HepG2 (cell line): Measurements from ENCODE around the gene SGCE. TPM values are rescaled to one million over a fixed set of nuclear protein-coding genes. Genes with fewer than 3 reads are reported as not detected.
A peak's percentile ranks its signal among the peaks of the same experiment; 100 is the strongest.

Experiments used
- HNRNPL ChIP-seq: fragments of 200-400 bp; formaldehyde crosslinking; IDR thresholded peaks from 2 replicates; pipeline ENCODE4 v1.6.1; 2017; ENCODE audit warnings: mild to moderate bottlenecking, low read depth, low read length
- JUN ChIP-seq: sonication (generic); formaldehyde crosslinking; IDR thresholded peaks from 2 replicates; pipeline ENCODE4 v1.4.0; 2020; ENCODE audit warnings: mild to moderate bottlenecking, missing genetic modification reagents
- KLF11 ChIP-seq: IDR thresholded peaks from 2 replicates; pipeline ENCODE4 v1.6.1; 2016; ENCODE audit warnings: missing compliant biosample characterization
- KLF12 ChIP-seq: sonication (generic); formaldehyde crosslinking; IDR thresholded peaks from 2 replicates; pipeline ENCODE4 v1.4.0; 2020; ENCODE audit warnings: missing genetic modification reagents, borderline replicate concordance
- PAX8 ChIP-seq: sonication (generic); formaldehyde crosslinking; IDR thresholded peaks from 2 replicates; pipeline ENCODE4 v1.8.0; 2022; ENCODE audit warnings: mild to moderate bottlenecking, missing genetic modification reagents, borderline replicate concordance
- PRPF4 ChIP-seq: fragments of 200-400 bp; formaldehyde crosslinking; IDR thresholded peaks from 2 replicates; pipeline ENCODE4 v1.6.1; 2016; ENCODE audit warnings: low read length, low read depth; ENCODE audit not compliant: poor library complexity, severe bottlenecking
- RFXANK ChIP-seq: IDR thresholded peaks from 2 replicates; pipeline ENCODE4 v1.6.1; 2016
- STAT5B ChIP-seq: sonication (generic); formaldehyde crosslinking; IDR thresholded peaks from 2 replicates; pipeline ENCODE4 v1.4.0; 2020; ENCODE audit warnings: missing genetic modification reagents
- TCF7 ChIP-seq: sonication (generic); IDR thresholded peaks from 2 replicates; pipeline ENCODE4 v1.6.1; 2016; ENCODE audit warnings: antibody characterized with exemption, low read depth
- ZFP62 ChIP-seq: sonication (generic); formaldehyde crosslinking; IDR thresholded peaks from 2 replicates; pipeline ENCODE4 v1.4.0; 2020; ENCODE audit warnings: missing genetic modification reagents
- ZNF296 ChIP-seq: sonication (generic); formaldehyde crosslinking; conservative IDR thresholded peaks from 2 replicates; pipeline ENCODE4 v1.5.0; 2020; ENCODE audit warnings: mild to moderate bottlenecking, missing genetic modification reagents
- ZNF44 ChIP-seq: sonication (generic); formaldehyde crosslinking; IDR thresholded peaks from 2 replicates; pipeline ENCODE4 v1.5.1; 2020; ENCODE audit warnings: mild to moderate bottlenecking, missing genetic modification reagents
- ZNF460 ChIP-seq: sonication (generic); formaldehyde crosslinking; IDR thresholded peaks from 2 replicates; pipeline ENCODE4 v1.5.1; 2020; ENCODE audit warnings: missing genetic modification reagents, mild to moderate bottlenecking, borderline replicate concordance
- ZNF841 ChIP-seq: sonication (generic); formaldehyde crosslinking; IDR thresholded peaks from 2 replicates; pipeline ENCODE4 v1.8.1; 2023; ENCODE audit warnings: missing genetic modification reagents, borderline replicate concordance
- ZNF883 ChIP-seq: sonication (generic); formaldehyde crosslinking; IDR thresholded peaks from 2 replicates; pipeline ENCODE4 v1.5.1; 2020; ENCODE audit warnings: mild to moderate bottlenecking, missing genetic modification reagents; ENCODE audit errors: not compliant biosample characterization
- polyA plus RNA-seq, 8 experiments: library from polyadenylated mRNA; depleted of rRNA in 3 of 8; stranded (reverse) in 7 of 8; unstranded in 1 of 8; fragments of >200 nt; fragmentation: Illumina TruSeq in 4 of 8; extraction: Trizol in 4 of 8; gene quantifications; 2 replicates each; pipeline versions ENCODE4 v1.2.1 to v1.2.3, GENCODE V29; 2011 to 2016; ENCODE audit warnings: low read depth in 4 of 8, missing spikeins in 1 of 8, mixed read lengths in 1 of 8; ENCODE audit not compliant: insufficient read depth in 1 of 8
- total RNA-seq, 5 experiments: library from RNA; depleted of rRNA; stranded (reverse); fragments of >200 nt; fragmentation: Illumina TruSeq; extraction: Trizol; gene quantifications; 2 replicates each; pipeline ENCODE4 v1.2.3, GENCODE V29; 2016; ENCODE audit warnings: low read depth in 1 of 5
- TF ChIP-seq, protein P1 (sequence below): sonication (generic); formaldehyde crosslinking; IDR thresholded peaks from 2 replicates; pipeline ENCODE4 v1.4.0; 2020; ENCODE audit warnings: missing genetic modification reagents, borderline replicate concordance
- TF ChIP-seq, protein P2 (sequence below): sonication (generic); formaldehyde crosslinking; IDR thresholded peaks from 2 replicates; pipeline ENCODE4 v1.4.0; 2020; ENCODE audit warnings: mild to moderate bottlenecking, missing genetic modification reagents
- TF ChIP-seq, protein P3 (sequence below): sonication (generic); formaldehyde crosslinking; IDR thresholded peaks from 2 replicates; pipeline ENCODE4 v1.8.0; 2022; ENCODE audit warnings: mild to moderate bottlenecking, missing genetic modification reagents, borderline replicate concordance
- TF ChIP-seq, protein P4 (sequence below): sonication (generic); formaldehyde crosslinking; IDR thresholded peaks from 2 replicates; pipeline ENCODE4 v1.4.0; 2020; ENCODE audit warnings: missing genetic modification reagents

The SGCE gene
- total and polyA plus RNA-seq, 2 of the 13 experiments (the other 11 are each of a cell fraction or from before 2014, with no cell fraction given), result 52.3 to 71.1 TPM

DNA sequence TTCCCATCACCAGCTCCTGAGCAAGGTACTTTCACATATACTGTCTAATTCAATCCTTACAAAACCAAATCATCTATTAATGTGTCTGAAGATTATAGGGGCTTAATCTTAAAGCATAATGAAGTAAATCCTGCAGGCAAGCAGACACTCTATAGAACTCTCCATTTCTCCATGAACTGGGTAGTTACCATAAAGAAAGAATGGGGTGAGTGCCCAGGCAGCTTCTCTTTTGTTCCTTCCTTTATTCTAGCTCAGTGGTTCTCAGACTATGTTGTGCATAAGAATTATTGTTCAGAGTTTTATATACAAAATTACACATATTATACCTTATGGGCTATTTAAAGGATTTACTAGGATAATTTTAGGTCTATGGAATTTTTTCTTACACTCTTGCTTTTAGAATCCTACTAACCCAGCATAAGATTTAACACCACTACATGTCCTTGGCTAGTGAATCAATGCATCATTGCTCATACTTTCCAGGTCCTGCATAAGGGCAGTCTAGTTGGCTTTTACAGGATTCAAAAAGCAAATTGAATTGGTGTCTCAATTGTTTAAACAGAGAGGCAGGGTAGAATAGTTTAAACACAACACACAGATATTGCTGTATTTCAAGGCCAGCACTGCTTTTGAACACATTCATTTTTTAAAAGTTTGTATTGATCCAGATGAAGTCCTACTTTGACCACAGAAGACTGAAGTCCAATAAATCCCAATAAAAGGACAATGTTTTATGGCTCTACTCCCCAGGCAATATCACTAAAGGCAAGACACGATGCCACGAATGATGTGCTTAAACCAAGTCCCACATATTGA lies 12.9 kb downstream of the SGCE start (continued):
- TF ChIP-seq, protein P1, sequence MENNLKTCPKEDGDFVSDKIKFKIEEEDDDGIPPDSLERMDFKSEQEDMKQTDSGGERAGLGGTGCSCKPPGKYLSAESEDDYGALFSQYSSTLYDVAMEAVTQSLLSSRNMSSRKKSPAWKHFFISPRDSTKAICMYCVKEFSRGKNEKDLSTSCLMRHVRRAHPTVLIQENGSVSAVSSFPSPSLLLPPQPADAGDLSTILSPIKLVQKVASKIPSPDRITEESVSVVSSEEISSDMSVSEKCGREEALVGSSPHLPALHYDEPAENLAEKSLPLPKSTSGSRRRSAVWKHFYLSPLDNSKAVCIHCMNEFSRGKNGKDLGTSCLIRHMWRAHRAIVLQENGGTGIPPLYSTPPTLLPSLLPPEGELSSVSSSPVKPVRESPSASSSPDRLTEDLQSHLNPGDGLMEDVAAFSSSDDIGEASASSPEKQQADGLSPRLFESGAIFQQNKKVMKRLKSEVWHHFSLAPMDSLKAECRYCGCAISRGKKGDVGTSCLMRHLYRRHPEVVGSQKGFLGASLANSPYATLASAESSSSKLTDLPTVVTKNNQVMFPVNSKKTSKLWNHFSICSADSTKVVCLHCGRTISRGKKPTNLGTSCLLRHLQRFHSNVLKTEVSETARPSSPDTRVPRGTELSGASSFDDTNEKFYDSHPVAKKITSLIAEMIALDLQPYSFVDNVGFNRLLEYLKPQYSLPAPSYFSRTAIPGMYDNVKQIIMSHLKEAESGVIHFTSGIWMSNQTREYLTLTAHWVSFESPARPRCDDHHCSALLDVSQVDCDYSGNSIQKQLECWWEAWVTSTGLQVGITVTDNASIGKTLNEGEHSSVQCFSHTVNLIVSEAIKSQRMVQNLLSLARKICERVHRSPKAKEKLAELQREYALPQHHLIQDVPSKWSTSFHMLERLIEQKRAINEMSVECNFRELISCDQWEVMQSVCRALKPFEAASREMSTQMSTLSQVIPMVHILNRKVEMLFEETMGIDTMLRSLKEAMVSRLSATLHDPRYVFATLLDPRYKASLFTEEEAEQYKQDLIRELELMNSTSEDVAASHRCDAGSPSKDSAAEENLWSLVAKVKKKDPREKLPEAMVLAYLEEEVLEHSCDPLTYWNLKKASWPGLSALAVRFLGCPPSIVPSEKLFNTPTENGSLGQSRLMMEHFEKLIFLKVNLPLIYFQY (CRISPR knock-in tag), result peak; percentile 60; the same call in 1 of the 2 replicates
- no peak for TF ChIP-seq RFXANK
- TF ChIP-seq ZNF44 (CRISPR knock-in tag), result no peak
- no peak for TF ChIP-seq ZNF883 (CRISPR knock-in tag)
- TF ChIP-seq JUN (CRISPR knock-in tag), result no peak; the same call in 1 of the 2 replicates
- TF ChIP-seq ZNF296 (CRISPR knock-in tag), result no peak
- no peak for TF ChIP-seq HNRNPL
- no peak for TF ChIP-seq KLF11
- TF ChIP-seq, protein P2, sequence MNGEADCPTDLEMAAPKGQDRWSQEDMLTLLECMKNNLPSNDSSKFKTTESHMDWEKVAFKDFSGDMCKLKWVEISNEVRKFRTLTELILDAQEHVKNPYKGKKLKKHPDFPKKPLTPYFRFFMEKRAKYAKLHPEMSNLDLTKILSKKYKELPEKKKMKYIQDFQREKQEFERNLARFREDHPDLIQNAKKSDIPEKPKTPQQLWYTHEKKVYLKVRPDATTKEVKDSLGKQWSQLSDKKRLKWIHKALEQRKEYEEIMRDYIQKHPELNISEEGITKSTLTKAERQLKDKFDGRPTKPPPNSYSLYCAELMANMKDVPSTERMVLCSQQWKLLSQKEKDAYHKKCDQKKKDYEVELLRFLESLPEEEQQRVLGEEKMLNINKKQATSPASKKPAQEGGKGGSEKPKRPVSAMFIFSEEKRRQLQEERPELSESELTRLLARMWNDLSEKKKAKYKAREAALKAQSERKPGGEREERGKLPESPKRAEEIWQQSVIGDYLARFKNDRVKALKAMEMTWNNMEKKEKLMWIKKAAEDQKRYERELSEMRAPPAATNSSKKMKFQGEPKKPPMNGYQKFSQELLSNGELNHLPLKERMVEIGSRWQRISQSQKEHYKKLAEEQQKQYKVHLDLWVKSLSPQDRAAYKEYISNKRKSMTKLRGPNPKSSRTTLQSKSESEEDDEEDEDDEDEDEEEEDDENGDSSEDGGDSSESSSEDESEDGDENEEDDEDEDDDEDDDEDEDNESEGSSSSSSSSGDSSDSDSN (CRISPR knock-in tag), result no peak
- no peak; the same call in 1 of the 2 replicates for TF ChIP-seq ZNF460 (CRISPR knock-in tag)
- TF ChIP-seq KLF12 (CRISPR knock-in tag), result no peak
- no peak for TF ChIP-seq ZNF841
- TF ChIP-seq, protein P3, sequence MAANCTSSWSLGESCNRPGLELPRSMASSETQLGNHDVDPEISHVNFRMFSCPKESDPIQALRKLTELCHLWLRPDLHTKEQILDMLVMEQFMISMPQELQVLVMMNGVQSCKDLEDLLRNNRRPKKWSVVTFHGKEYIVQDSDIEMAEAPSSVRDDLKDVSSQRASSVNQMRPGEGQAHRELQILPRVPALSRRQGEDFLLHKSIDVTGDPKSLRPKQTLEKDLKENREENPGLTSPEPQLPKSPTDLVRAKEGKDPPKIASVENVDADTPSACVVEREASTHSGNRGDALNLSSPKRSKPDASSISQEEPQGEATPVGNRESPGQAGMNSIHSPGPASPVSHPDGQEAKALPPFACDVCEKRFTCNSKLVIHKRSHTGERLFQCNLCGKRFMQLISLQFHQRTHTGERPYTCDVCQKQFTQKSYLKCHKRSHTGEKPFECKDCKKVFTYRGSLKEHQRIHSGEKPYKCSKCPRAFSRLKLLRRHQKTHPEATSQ (CRISPR knock-in tag), result peak; percentile 62; the same call in 1 of the 2 replicates
- no peak for TF ChIP-seq PAX8
- TF ChIP-seq, protein P4, sequence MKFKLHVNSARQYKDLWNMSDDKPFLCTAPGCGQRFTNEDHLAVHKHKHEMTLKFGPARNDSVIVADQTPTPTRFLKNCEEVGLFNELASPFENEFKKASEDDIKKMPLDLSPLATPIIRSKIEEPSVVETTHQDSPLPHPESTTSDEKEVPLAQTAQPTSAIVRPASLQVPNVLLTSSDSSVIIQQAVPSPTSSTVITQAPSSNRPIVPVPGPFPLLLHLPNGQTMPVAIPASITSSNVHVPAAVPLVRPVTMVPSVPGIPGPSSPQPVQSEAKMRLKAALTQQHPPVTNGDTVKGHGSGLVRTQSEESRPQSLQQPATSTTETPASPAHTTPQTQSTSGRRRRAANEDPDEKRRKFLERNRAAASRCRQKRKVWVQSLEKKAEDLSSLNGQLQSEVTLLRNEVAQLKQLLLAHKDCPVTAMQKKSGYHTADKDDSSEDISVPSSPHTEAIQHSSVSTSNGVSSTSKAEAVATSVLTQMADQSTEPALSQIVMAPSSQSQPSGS (CRISPR knock-in tag), result peak; percentile 82; the same call in 1 of the 2 replicates
- no peak for TF ChIP-seq ZFP62 (CRISPR knock-in tag)
- no peak for TF ChIP-seq STAT5B (CRISPR knock-in tag)
- no peak for TF ChIP-seq PRPF4
- peak; percentile 96 for TF ChIP-seq TCF7
